Measurements from ENCODE around the gene POP7. TPM values are rescaled to one million over a fixed set of nuclear protein-coding genes. Genes with fewer than 3 reads are reported as not detected.

Gene POP7
- total RNA-seq, 4 donors from 2014 or later = 51.3 to 72.7 (median 70.3) TPM

Other genes starting within 250 kb of the POP7 start
- 1 to 10 TPM in 1 of 4 donors, under 1 TPM in 1, not detected in 2; 0.26 to 1.5 TPM for gene SPACDR, start 241.9 kb upstream of the POP7 start, total RNA-seq
- 10 to 100 TPM; 57.3 to 97.7 (median 68.0) TPM for gene TSC22D4, start 226.9 kb upstream of the POP7 start, total RNA-seq
- 1 to 10 TPM in 3 of 4 donors, under 1 TPM in 1; 0.39 to 2.1 (median 1.5) TPM for gene NYAP1, start 222.2 kb upstream of the POP7 start, total RNA-seq
- gene AGFG2, start 166.9 kb upstream of the POP7 start, total RNA-seq = 10 to 100 TPM; 47.1 to 62.7 (median 58.6) TPM
- 1 to 10 TPM in 2 of 4 donors, not detected in 2; 1.3 to 1.7 TPM for gene SAP25, start 132.2 kb upstream of the POP7 start, total RNA-seq
- 10 to 100 TPM; 42.0 to 82.2 (median 63.7) TPM for gene LRCH4, start 120.0 kb upstream of the POP7 start, total RNA-seq
- gene FBXO24, start 119.8 kb upstream of the POP7 start, total RNA-seq = 1 to 10 TPM in 2 of 4 donors, under 1 TPM in 2; 0.15 to 4.3 (median 0.99) TPM
- gene PCOLCE, start 103.8 kb upstream of the POP7 start, total RNA-seq = 10 to 100 TPM in 1 of 4 donors, 1 to 10 TPM in 3; 4.9 to 47.6 (median 7.3) TPM
- gene MOSPD3, start 93.6 kb upstream of the POP7 start, total RNA-seq = 10 to 100 TPM; 22.3 to 33.5 (median 26.9) TPM
- 1 to 10 TPM; 1.3 to 3.4 (median 1.6) TPM for gene TFR2, start 64.6 kb upstream of the POP7 start, total RNA-seq
- gene ACTL6B, start 49.7 kb upstream of the POP7 start, total RNA-seq = not detected
- 100 to 1,000 TPM; 309 to 439 (median 353) TPM for gene GNB2, start 32.4 kb upstream of the POP7 start, total RNA-seq
- gene GIGYF1, start 11.9 kb upstream of the POP7 start, total RNA-seq = 10 to 100 TPM; 34.9 to 56.6 (median 40.0) TPM
- under 1 TPM in 2 of 4 donors, not detected in 2; 0.17 to 0.25 TPM for gene EPO, start 14.3 kb downstream of the POP7 start, total RNA-seq
- gene ZAN, start 27.5 kb downstream of the POP7 start, total RNA-seq = under 1 TPM; 0.04 to 0.16 (median 0.06) TPM
- gene EPHB4, start 121.4 kb downstream of the POP7 start, total RNA-seq = 10 to 100 TPM; 51.1 to 72.2 (median 60.9) TPM
- 10 to 100 TPM; 14.0 to 32.9 (median 21.8) TPM for gene SLC12A9, start 146.6 kb downstream of the POP7 start, total RNA-seq
- gene TRIP6, start 161.3 kb downstream of the POP7 start, total RNA-seq = 10 to 100 TPM; 71.8 to 88.7 (median 81.0) TPM
- gene SRRT, start 169.0 kb downstream of the POP7 start, total RNA-seq = 100 to 1,000 TPM in 2 of 4 donors, 10 to 100 TPM in 2; 73.3 to 129 (median 107) TPM
- 1 to 10 TPM; 3.9 to 6.1 (median 5.2) TPM for gene UFSP1, start 183.6 kb downstream of the POP7 start, total RNA-seq
- 1 to 10 TPM in 2 of 4 donors, under 1 TPM in 1, not detected in 1; 0.88 to 2.7 (median 1.1) TPM for gene ACHE, start 189.8 kb downstream of the POP7 start, total RNA-seq
- under 1 TPM in 3 of 4 donors, not detected in 1; 0.03 to 0.67 (median 0.12) TPM for gene MUC3A, start 243.4 kb downstream of the POP7 start, total RNA-seq